ENCODE data around the gene DLG2.

The DLG2 gene

GRCh38 chr11:84608837-84609196, 1018.3 kb downstream of the DLG2 start:
- DNase-seq: no peak

GRCh38 chr11:84607975-84608836, 1018.9 kb downstream of the DLG2 start:
- no peak for DNase-seq

GRCh38 chr11:84594602-84595001, 1032.5 kb downstream of the DLG2 start:
- no peak for DNase-seq

GRCh38 chr11:84590106-84590505, 1037.0 kb downstream of the DLG2 start:
- no peak for DNase-seq

GRCh38 chr11:84588131-84588829, 1038.9 kb downstream of the DLG2 start:
- DNase-seq: no peak

GRCh38 chr11:84583106-84583505, 1044.0 kb downstream of the DLG2 start:
- DNase-seq: no peak

GRCh38 chr11:84581083-84581482, 1046.1 kb downstream of the DLG2 start:
- DNase-seq: no peak

GRCh38 chr11:84580428-84580827, 1046.7 kb downstream of the DLG2 start:
- DNase-seq: no peak

GRCh38 chr11:84573868-84574267, 1053.3 kb downstream of the DLG2 start:
- no peak for DNase-seq

GRCh38 chr11:84566671-84567070, 1060.5 kb downstream of the DLG2 start:
- DNase-seq: no peak

GRCh38 chr11:84564867-84565184, 1062.3 kb downstream of the DLG2 start:
- DNase-seq: no peak

- peak; percentile 30 for DNase-seq
Measured at GRCh38 chr11:84564180-84564866, 1062.8 kb downstream of the DLG2 start.

- no peak for DNase-seq
Measured at GRCh38 chr11:84563356-84563755, 1063.8 kb downstream of the DLG2 start.

- no peak for DNase-seq
Measured at GRCh38 chr11:84560206-84560605, 1066.9 kb downstream of the DLG2 start.

- no peak for DNase-seq
Measured at GRCh38 chr11:84558085-84558905, 1068.8 kb downstream of the DLG2 start.

GRCh38 chr11:84552791-84553190, 1074.4 kb downstream of the DLG2 start:
- no peak for DNase-seq

- no peak for DNase-seq
Measured at GRCh38 chr11:84549217-84549616, 1077.9 kb downstream of the DLG2 start.

- no peak for DNase-seq
Measured at GRCh38 chr11:84544566-84544965, 1082.6 kb downstream of the DLG2 start.

- DNase-seq: no peak
Measured at GRCh38 chr11:84543367-84544159, 1083.6 kb downstream of the DLG2 start.

GRCh38 chr11:84541731-84542340, 1085.3 kb downstream of the DLG2 start:
- no peak for DNase-seq

- DNase-seq: no peak
Measured at GRCh38 chr11:84536456-84536855, 1090.7 kb downstream of the DLG2 start.

GRCh38 chr11:84532364-84532763, 1094.8 kb downstream of the DLG2 start:
- DNase-seq: no peak
